Urothelium cell line (cell line): ENCODE data around the gene NECTIN1.

ENCODE experiments used
- DNase-seq: peaks from one replicate; pipeline ENCODE4 v3.0.0; 2011; ENCODE audit warnings: low spot score, mixed read lengths
- FAIRE-seq: peaks from 2 replicates; lab custom pipeline; 2011; peaks lifted over from hg19 to GRCh38; lab: Jason Lieb, UNC

NECTIN1 gene

DNA sequence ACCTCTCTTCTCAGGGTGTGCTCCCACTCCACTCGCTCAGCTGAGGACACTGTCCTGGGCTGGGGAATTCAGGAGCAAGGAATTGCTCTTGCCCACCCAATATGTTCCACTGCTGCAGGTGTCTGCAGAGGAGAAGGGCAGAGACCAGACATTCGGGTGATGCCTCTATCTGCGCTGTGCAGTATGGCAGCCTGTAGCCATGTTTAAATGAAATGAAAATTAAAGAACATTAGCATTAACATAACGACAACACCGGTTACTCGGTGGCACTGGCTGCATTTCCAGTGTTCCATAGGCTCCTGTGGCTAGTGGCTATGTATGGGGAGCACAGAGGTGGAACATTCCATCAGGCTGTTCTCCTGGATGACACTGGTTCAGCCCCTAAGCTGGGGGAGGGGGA lies 104.4 kb downstream of the NECTIN1 start:
- no peak for FAIRE-seq
- DNase-seq = no peak

DNA sequence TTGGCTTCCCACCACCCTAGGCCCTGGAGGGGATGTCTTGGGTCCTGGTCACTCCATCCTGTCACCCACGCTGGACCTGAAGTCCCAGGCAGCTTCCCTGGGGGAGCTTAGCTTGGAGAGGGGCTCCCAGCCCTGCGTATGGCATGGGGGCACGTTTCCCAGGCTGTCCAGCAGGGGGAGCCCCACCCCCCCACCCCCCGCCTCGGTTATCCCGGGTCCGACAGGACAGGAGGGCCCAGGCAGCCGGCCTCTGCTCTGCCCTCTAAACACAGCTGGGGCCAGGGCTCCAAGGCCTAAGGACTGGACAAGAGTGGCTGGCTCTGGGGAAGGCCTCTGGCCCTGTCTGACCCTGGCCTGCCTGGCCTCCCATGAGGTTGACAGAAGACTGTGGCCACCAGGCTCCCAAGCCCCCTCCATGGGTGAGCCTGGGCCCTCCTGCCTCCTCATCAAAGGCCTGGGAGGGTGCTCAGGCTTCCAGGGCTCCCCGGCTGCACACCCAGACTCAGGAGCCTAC lies 104.8 kb downstream of the NECTIN1 start:
- peak; percentile 48 for DNase-seq
- FAIRE-seq = no peak

DNA sequence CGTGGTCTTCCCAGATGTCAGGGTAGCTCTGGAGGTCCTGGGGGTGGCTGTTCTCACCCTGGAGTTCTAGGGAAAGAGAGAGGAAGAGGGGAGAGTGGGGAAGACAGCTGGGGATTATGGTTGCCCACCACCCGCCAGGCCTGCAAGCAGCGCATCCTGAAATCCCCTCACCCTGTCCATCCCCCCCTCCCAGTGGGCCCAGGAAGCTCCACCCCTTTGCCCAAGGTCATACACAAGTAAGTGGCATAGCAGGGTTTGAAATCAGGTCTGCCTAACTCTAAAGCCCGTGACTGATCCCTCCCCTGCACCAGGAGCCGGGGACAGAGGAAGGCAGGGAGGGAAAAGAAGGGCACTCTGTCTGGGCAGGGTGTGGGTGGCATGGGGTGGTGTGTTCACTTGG lies 105.3 kb downstream of the NECTIN1 start:
- DNase-seq (no peak), FAIRE-seq (no peak)

DNA sequence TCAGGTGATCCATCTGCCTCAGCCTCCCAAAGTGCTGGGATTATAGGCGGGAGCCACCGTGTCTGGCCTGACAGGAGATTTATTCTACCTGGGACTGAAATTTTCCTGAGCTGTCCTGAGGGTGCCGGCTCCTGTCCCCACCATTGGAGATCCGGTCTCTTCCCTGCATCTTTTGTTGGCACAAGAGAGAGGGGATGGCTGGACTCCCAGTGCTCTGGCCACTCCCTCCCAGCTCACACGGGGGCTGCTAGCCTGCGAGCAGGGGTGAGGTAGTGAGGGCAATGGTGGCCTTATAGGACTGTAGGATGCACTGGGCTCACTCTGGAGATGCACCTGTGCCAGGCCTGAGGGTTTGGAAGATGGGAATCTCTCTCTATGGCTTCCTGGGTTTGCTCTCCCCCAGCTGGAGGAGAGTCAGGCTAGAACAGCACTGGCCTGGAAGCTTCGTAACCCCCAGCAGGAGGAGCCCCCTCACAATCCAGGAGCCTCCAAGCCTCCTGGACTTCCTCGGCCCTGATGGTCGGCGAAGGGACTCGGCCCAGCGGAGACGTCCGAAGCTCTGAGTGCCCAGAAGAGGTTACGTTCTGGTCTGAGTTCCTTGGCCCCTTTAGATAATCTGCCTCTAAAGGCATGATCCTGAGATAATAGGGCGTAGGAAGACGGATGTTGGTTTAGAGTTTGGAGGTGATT lies 106.4 kb downstream of the NECTIN1 start:
- DNase-seq = no peak
- FAIRE-seq = no peak

DNA sequence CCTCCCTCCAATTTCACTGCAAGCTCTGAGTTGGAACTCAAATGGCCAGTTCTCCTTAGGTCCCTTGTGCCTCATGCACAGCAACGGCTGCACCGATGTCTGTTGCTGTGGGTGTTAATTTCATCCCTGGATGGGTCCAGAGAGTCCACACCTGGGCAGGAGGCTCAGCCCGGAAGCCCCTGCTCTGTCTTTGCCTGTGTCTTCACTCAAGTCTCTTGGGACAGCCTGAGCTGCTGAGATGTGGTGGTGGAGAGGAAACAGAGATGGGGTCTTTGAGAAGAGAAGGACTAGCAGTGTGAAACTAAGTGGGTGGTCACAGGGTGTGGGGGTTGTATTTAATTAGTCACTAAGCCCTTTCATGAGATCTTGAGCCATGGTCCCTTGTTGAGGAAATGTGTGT lies 109.3 kb downstream of the NECTIN1 start:
- DNase-seq (no peak), FAIRE-seq (no peak)

DNA sequence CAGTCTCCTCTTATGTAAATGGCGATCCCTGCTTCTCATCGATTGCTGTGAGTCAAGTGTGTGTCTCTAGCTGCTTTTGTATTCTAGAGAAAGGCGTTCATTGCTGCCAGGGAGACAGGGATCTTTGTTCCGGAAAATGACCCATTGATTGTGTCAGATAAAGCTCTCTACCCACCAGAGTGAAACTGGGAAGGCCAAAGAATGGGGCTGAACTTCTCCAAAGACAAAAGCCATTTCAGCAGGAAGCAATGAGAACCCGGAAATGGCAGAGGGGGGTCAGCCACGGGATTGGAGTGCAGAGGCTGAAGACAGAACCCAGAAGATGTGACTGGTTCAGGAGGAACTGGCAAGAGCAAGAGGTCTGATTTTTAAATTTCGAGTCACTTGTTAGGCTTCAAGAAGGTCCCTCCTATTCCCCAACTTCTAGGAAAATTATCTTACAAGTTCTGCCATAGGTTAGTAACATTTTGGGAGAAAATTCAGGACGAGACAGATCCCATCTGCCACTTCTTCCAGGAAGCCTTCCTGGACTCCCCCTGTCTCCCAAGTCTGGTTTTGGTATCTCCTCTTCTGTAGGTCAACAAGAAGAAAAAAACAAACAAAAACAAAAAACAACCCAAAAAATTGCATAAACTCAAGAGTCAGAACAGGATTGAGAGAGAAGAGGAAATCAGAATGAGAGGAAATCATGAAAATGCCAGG lies 110.6 kb downstream of the NECTIN1 start:
- DNase-seq (no peak), FAIRE-seq (no peak)

DNA sequence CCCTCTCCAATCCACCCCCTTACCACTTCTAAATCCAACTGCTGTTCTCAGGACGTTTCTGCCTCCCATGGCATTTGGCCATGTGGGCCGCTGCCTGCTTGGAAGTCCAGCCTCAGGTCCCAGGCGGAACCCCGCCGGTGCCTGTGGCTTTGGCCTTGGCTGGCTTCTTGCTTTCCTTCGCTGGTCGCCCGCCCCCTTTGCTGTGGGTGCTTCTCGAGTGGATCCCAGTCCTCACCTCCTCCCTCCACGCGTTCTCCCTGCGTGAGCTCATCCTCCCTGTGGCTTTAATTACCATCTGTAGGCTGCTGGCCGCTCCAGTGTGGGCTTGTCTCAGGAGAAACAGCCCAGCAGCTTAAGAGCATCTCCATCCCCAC lies 111.7 kb downstream of the NECTIN1 start:
- DNase-seq (no peak), FAIRE-seq (no peak)

DNA sequence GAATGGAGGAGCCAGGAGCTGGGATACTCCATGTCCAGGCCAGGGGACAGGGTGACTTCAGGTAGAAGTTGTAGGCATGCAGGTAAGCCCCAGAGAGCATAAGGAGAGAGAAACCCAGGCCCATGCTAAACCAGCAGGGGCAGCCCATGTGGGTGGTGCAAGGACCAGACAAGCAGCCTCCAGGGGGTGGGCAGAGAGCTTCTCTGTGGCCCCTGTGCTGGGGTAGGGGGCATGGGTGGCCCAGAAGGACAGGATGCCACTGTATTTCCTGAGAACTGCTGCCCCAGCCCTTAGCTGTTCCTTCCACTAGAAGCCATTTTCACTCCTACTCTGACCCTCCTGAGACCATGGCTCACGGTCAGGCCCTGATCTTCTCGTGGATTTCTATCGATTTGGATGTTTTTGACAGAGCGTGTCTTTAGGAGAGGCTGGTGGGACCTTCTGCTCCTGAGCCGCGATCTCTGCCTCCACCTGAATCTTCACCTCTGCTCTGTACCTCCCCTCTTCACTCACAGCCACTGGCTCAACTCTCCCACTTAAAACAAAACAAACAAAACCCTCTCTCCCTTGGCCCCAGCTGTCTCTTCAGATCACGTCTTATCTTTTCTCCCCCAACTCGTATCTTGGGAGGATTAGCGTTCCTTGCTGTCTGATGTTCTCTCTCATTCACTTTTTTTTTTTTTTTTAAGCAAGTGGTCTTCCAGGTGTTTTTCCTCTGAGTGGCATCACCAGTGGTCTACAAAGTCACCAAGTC lies 112.2 kb downstream of the NECTIN1 start:
- no peak for FAIRE-seq

DNA sequence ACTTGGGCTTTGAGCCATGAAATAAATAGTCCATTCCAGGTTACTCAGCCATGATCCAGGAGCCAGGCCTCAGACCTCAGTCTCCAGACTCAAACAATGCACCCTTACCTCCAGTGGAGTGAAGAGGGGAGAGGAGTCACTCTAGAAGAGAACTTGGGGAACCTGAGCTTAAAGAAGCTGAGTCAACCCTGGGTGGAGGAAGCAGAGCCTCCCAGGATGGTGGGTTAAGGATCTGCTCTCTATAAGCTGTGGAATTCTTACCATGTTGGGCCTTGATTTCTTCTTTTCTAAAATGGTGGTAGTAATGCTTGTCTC lies 113.2 kb downstream of the NECTIN1 start:
- FAIRE-seq (no peak), DNase-seq (no peak)

More for the DNA sequence above, 112.2 kb downstream of the NECTIN1 start:
- no peak for DNase-seq

DNA sequence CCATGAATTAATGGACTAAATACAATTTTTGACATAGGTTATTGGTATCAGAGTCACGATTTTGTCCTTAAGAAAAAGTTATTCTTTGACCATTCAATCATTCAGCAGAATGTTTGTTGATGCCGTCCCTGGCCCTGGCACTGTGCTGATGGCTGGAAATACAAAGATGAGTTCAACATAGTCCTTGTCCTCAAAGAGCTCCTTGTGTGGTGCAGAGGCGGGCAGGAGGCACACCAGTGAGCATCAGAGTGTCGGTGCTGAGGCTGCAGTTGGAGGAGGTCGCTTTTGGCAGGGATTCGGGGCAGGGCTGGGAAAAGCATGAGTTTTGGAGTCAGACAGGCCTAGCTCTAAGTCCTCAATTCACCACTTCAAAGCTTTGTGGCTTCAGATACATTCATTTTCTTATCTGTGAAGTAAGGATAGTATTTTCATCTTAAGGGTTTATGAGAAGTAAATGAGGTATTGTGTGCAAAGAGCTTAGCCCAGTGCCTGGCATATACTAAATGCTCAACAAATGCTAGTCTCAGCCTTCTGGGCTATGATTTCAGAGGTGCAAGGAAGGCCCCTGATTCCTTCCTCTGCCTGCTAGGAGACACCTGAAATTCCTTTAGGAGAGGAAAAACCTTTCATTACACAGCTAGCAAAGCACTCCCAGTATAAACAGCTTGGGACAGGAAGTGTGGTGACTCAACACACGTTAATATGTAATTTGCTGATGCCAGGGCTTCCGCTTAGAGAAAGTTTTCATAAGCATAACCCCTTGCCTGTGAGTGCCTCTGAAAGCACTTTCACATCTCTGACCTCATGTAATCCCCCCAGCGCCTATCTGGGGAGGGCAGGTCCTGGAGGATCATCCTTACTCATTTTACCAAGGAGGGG lies 113.8 kb downstream of the NECTIN1 start:
- DNase-seq (peak; percentile 57), FAIRE-seq (no peak)

DNA sequence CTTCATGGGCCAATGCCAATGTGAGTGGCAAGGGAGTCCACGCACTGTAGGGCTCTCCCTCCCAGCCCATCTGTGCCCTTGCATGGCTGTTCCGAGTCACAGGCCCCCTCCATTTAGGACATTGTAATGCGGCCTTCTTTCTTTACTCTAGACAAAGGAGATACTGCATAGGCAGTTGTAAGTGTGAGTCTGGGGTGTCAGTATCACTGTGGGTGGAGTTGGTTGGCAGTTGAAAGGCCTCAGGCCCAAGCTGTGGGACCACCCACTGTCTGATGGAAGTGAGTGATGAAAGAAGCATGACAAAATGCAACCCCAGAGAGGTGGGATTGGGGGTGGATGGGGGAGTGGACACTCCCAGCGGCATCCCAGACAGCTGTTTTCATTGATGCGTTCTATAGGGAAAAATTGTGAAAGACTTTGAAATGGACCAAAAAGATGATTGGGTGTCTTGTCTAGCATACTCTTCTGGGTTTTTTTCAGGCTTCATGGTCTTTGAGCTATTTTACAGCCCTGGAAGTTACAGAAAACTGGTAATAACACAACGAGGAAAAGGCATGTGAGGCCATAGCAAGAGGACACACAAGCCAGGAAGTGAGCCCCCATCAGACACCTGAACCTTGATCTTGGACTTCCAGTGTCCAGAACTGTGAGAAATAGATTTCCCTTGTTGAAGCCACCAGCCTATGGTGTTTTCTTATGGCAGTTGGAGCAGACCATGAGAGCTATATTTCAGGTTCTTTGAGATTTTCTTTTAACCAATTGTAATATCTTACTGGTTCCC lies 114.6 kb downstream of the NECTIN1 start:
- DNase-seq (no peak), FAIRE-seq (no peak)

DNA sequence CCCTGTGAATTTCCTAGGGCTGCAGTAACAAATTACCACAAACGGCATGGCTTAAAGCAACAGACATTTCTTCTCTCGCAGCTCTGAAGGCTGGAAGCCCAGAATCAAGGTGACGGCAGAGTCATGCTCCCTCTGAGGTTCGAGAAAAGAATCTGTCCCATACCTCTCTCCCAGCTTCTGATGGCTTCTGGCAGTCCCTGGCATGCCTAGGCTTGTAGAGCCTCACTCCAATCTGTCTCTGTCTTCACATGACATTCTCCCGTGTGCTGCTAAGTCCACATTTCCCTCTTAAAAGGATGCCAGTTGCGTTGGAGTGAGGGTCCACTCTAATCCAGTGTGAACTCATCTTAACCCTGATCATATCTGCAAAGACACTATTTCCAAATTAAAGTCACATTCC lies 116.2 kb downstream of the NECTIN1 start:
- FAIRE-seq = no peak
- DNase-seq = no peak

DNA sequence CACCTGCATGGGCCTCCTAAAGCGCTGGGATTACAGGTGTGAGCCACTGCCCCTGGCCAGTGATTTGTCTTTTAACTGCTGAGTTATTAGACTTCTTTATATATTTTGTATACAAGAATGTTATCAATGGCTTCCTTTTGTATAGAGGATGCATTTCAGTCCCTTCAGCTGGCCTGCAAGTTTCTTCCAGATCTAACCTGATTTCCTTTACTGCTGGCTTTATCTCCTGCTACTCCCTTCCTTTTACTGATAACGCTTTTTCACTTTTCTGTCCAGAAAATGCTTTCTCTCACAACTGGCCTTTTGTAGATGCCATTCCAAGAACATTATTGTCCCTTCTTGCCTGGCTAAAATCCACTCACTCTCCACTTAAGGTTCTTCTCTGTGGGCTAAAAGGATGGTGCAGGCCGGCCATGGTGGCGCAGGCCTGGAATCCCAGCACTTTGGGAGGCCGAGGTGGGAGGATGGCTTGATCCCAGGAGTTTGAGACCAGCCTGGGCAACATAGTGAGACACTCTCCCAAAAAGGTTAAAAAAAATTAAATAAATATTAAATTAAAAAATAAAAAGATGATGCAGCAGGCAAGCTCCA lies 118.1 kb downstream of the NECTIN1 start:
- no peak for DNase-seq
- FAIRE-seq = no peak

DNA sequence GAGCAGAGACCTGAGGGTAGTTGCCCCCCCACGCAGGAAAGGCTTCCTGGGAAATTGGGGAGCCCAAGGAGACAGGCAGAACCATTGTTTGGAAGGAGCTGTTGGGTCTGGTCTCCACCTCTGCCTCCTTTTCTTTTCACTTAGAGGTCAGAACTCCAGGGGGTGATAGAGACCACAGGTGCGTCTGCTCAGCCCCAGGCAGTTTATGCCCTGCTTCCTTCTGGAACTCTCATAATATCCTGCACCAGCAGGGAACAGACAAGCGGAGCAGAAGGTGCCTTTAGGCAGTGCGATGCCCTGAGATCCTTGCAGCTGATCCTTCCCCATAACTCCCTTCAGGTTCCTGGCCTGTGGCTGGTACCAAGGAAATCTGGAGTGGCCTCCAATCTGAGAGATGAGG lies 120.2 kb downstream of the NECTIN1 start:
- no peak for FAIRE-seq
- DNase-seq = no peak

DNA sequence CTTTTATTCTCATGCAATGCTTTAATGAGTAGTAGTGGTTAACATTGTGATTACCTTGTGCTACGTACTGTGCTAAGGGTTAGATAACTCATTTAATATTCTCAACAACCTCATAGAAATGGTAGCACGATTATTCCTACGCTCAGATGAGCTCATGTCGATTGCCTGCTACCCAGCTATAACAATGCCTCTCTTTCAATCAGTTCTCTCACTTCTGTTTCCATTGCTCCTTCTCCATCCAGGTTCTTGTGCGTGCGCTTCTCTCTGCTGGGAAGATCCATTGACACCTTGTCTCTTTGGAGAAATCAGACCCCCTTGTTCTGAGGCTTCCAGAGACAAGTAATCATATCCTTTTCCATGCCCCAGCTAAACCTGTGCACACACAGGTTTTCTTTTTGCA lies 120.8 kb downstream of the NECTIN1 start:
- FAIRE-seq = no peak

DNA sequence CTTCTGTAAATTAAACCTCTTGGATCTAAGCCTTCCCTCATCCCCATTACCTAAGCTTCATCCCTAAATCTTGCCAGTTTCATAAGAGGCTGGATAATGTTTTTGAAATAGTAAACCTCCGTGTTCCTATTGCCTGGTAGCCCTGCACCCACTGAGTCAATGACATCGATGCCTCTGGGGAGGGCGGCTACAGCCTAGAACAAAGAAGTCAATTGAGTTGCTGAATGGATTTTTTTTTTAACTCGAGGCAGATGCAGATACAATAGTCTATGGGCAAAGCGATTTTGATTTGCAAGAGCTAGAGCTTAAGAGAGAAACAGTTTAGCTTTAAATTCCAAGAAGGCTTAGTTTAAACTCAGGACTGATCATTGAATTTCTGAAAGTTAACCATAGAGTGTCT lies 121.3 kb downstream of the NECTIN1 start:
- no peak for DNase-seq

More for the DNA sequence above, 120.8 kb downstream of the NECTIN1 start:
- DNase-seq = no peak

DNA sequence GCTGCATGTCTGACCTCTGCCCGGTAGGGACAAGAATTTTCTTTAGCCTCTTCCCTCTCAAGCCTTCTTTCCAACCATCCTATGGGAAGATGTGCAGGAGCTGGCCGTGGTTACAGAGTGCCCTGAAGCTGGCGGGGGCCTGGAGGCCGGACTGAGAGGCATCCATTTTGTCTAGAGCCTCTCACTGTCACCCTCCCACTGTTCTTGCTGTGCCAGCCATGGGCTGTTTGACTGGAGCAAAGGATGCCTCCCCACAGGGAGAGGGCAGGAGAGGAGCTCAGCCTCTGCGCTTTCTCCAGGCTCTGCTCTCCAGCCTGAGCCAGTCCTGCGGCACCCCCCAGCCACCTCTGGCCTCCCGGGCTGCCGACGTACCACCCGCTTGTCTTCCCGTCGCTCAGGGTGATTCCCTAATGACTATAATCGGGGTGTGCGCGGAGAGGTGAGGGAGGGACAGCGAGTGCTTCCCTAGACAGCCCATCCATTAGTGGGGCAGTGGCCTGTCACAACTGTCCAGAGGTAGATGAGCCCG lies 123.8 kb downstream of the NECTIN1 start:
- no peak for FAIRE-seq
- DNase-seq = no peak

More for the DNA sequence above, 121.3 kb downstream of the NECTIN1 start:
- FAIRE-seq = no peak

DNA sequence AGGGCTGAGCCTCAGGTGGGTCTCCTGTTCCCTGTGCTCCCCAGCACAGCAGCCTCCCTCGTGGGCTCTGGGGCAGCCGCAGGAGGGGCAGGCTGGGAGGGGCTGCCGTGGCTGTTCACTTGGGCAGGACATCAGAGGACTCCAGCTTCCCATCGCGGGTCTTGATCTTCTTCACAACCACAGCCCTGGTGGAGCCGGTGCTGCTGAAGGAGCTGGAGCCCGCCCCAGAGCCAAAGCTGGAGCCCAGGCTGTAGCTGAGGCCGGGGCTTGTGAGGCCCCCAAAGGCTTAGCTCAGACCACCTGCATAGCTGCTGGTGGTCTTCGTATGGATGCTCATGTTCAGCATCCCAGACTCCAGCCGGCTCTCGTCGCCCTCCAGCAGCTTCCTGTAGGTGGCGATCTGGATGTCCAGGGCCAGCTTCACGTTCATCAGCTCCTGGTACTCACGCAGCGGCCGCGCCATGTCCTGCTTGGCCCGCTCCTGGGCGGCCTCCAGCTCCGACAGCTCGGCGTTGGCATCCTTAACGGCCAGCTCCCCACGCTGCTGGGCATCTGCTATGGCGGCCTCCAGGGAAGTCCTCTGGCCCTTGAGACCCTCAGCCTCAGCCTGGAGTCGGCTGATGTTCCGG lies 126.1 kb downstream of the NECTIN1 start:
- FAIRE-seq (no peak), DNase-seq (no peak)
